PC-9 (cell line): ENCODE results near the gene SLC66A1. TPM values are rescaled to one million over a fixed set of nuclear protein-coding genes. Genes with fewer than 3 reads are reported as not detected.

ENCODE experiments used
- BruUV-seq: library from RNA; stranded (reverse); fragments of 400-500 nt; replicated peaks from 2 replicates; lab custom pipeline; 2021; lab: Mats Ljungman, UMichigan
- CTCF ChIA-PET: fragments of 300-600 bp; sonication (Branson Sonifier 250); formaldehyde crosslinking; loops from one replicate; lab custom pipeline; 2022; ENCODE audit warnings: antibody characterized with exemption; lab: Charles Lee
- POLR2A ChIA-PET: fragments of 300-600 bp; sonication (Branson Sonifier 250); formaldehyde crosslinking; loops from one replicate; lab custom pipeline; 2022; ENCODE audit warnings: antibody characterized with exemption; ENCODE audit not compliant: unreplicated experiment; lab: Charles Lee
- DNase-seq, 2 experiments: peaks; one replicate each; pipeline versions ENCODE4 v3.0.0 to v3.0.0-alpha.2; 2015 to 2022; ENCODE audit warnings: mixed read lengths in 1 of 2
- H2AFZ ChIP-seq: fragments of 200-600 bp; sonication (generic); 2 replicates; pipeline ENCODE4 v1.8.1; 2017; ENCODE audit warnings: antibody characterized with exemption
- H3F3A ChIP-seq: fragments of 200-600 bp; sonication (generic); 2 replicates; pipeline ENCODE4 v1.8.1; 2017; ENCODE audit warnings: antibody characterized with exemption, mild to moderate bottlenecking, low read depth; ENCODE audit not compliant: insufficient read depth
- H3K27ac ChIP-seq: fragments of 200-600 bp; sonication (generic); 2 replicates; pipeline ENCODE4 v1.6.1; 2016; ENCODE audit warnings: mixed run types
- H3K27me3 ChIP-seq: fragments of 200-600 bp; sonication (generic); 2 replicates; pipeline ENCODE4 v1.6.1; 2016; ENCODE audit warnings: low read depth, mixed run types; ENCODE audit not compliant: insufficient read depth
- H3K36me3 ChIP-seq: fragments of 200-600 bp; sonication (generic); 2 replicates; pipeline ENCODE4 v1.6.1; 2016; ENCODE audit warnings: low read depth, mixed run types
- H3K4me1 ChIP-seq: fragments of 200-600 bp; sonication (generic); replicated peaks from 2 replicates; pipeline ENCODE4 v1.6.1; 2016; ENCODE audit warnings: mixed run types; ENCODE audit not compliant: insufficient read depth
- H3K4me2 ChIP-seq: fragments of 200-600 bp; sonication (generic); 2 replicates; pipeline ENCODE4 v1.6.1; 2017; ENCODE audit warnings: mixed run types
- H3K4me3 ChIP-seq: fragments of 200-600 bp; sonication (generic); 2 replicates; pipeline ENCODE4 v1.6.1; 2016; ENCODE audit warnings: mixed run types
- H3K79me2 ChIP-seq: fragments of 200-600 bp; sonication (generic); 2 replicates; pipeline ENCODE4 v1.6.1; 2017; ENCODE audit warnings: low read depth, mixed run types
- H3K9me2 ChIP-seq: fragments of 200-600 bp; sonication (generic); 2 replicates; pipeline ENCODE4 v1.8.1; 2017; ENCODE audit warnings: mild to moderate bottlenecking; ENCODE audit not compliant: insufficient read depth
- H3K9me3 ChIP-seq: fragments of 200-600 bp; sonication (generic); 2 replicates; pipeline ENCODE4 v1.8.1; 2016; ENCODE audit warnings: low read depth; ENCODE audit not compliant: insufficient read depth
- H4K20me1 ChIP-seq: fragments of 200-600 bp; sonication (generic); 2 replicates; pipeline ENCODE4 v1.8.1; 2017; ENCODE audit not compliant: insufficient read depth
- CTCF ChIP-seq: fragments of 200-600 bp; sonication (generic); conservative IDR thresholded peaks from 2 replicates; pipeline ENCODE4 v1.6.1; 2017; ENCODE audit warnings: mixed run types, antibody characterized with exemption, mild to moderate bottlenecking, moderate library complexity
- EZH2 ChIP-seq: fragments of 200-600 bp; sonication (generic); IDR thresholded peaks from 2 replicates; pipeline ENCODE4 v1.8.0; 2017; ENCODE audit warnings: antibody characterized with exemption, low read depth
- intact Hi-C: fragments of 100-400 bp; cut with micrococcal nuclease; formaldehyde crosslinking; loops from one replicate; pipeline ENCODE4 v1.10.0; 2022; ENCODE audit not compliant: unreplicated experiment
- total RNA-seq: library from RNA; stranded (reverse); gene quantifications from 2 replicates; pipeline ENCODE4 v1.2.3, GENCODE V29; 2021

The SLC66A1 gene
- total RNA-seq, 1 experiment from 2014 or later, result 13.8 TPM

GRCh38 chr1:19313961-19314882 lies 2.1 kb downstream of the SLC66A1 start:
- Histone ChIP-seq H3K27ac (no peak overlapping the region), H3K9me3 (no peaks in the 10 kb centered on the region), H3K27me3 (no peaks in the 10 kb centered on the region), H3F3A (no peaks in the 10 kb centered on the region), H3K4me2 (no peak overlapping the region), H4K20me1 (peaks cover 6% of the 10 kb centered on the region; the same call in 1 of the 2 replicates), H3K36me3 (no peaks in the 10 kb centered on the region), H3K9me2 (no peaks in the 10 kb centered on the region), H3K4me1 (peaks cover 11% of the 10 kb centered on the region), H3K79me2 (peaks cover 12% of the 10 kb centered on the region), H3K4me3 (no peak overlapping the region), H2AFZ (no peak overlapping the region)
- ChIA-PET POLR2A (no interaction called here), CTCF (interaction anchor here (0.6 kb wide), 1 partner anchor 1116 kb away, joined by 3 read pairs; no protein-coding TSS in a partner anchor)
- TF ChIP-seq CTCF (no peak), EZH2 (no peak)
- BruUV-seq, result no TSS peak
- no peak for DNase-seq
- intact Hi-C loops, result loop anchor here (5.0 kb wide), 1 partner anchor 62 kb away; the partner anchor contains the start of genes EMC1 and MRTO4

- peaks cover 11% of the 10 kb centered on the region for H3K4me1 ChIP-seq
- DNase-seq, result no peak
- H3K27me3 ChIP-seq, result no peaks in the 10 kb centered on the region
- ChIA-PET POLR2A (no interaction called here), CTCF (interaction anchor here (0.6 kb wide), 1 partner anchor 1115 kb away, joined by 3 read pairs; no protein-coding TSS in a partner anchor)
- no peaks in the 10 kb centered on the region for H3K9me3 ChIP-seq
- H3K9me2 ChIP-seq, result no peaks in the 10 kb centered on the region
- peaks cover 5% of the 10 kb centered on the region; the same call in 1 of the 2 replicates for H4K20me1 ChIP-seq
- peaks cover 8% of the 10 kb centered on the region; the same call in 1 of the 2 replicates for H3K79me2 ChIP-seq
- no peak for TF ChIP-seq EZH2
- TF ChIP-seq CTCF, result no peak
- no peaks in the 10 kb centered on the region for H3F3A ChIP-seq
- no TSS peak for BruUV-seq
- no peak overlapping the region for H3K4me2 ChIP-seq
- no peak overlapping the region for H3K4me3 ChIP-seq
- intact Hi-C loops, result no loop called here
- H2AFZ ChIP-seq, result no peak overlapping the region
- no peak overlapping the region for H3K27ac ChIP-seq
- no peaks in the 10 kb centered on the region for H3K36me3 ChIP-seq
Measured at GRCh38 chr1:19315378-19316198, 3.5 kb downstream of the SLC66A1 start.
